ENCODE measurements around the gene NECTIN4.

The NECTIN4 gene

DNA sequence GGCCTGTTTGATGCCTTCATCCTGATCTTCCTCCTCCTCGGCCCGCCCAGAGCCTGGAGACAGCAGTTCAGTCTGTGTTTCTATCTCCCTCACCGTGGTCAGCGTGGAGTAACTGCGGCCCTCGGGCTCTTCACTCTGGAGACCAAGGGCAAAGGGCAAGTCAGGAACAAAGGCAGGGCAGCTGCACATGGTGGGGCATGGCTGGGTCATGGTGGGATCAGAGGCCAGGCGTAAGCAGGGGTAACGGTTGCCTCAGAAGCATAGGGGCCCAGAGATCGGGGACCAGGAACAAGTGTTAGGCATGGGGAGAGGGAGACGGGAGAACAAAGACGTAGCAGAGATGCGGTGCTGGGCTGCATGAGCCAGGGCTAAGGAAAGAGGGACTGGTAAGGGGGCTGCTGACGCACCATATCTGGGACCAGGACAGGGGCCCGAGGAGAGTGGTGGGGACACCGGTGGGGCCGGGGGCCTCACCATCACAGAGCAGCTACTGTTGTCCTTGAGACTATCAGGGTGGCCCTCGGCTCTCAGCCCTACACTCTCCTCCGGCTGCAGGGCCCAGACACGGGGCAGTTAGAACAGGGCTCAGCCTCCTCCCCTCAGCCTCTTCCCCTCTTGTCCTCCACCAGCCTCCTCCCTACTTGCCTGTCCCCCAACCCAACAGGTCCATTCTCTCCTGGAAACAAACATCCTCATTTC lies 16.5 kb downstream of the NECTIN4 start:
- DNase-seq, result no peak
- no peaks in the 10 kb centered on the region for H3K27me3 ChIP-seq (replicated peaks)
- in situ Hi-C loops (cut with HindIII; ENCODE audit: low pct_ligation_motif_present, low sequenced_read_pairs), result no loop called here
- H3K4me3 ChIP-seq (ENCODE audit: low read depth, low read length), result no peak overlapping the region
- TF ChIP-seq CTCF (IDR thresholded peaks at IDR 0.05; ENCODE audit: low read depth, low read length, missing control alignments), result no peak
- no peaks in the 10 kb centered on the region for H3K36me3 ChIP-seq (replicated peaks)
- no peak overlapping the region for H3K27ac ChIP-seq

DNA sequence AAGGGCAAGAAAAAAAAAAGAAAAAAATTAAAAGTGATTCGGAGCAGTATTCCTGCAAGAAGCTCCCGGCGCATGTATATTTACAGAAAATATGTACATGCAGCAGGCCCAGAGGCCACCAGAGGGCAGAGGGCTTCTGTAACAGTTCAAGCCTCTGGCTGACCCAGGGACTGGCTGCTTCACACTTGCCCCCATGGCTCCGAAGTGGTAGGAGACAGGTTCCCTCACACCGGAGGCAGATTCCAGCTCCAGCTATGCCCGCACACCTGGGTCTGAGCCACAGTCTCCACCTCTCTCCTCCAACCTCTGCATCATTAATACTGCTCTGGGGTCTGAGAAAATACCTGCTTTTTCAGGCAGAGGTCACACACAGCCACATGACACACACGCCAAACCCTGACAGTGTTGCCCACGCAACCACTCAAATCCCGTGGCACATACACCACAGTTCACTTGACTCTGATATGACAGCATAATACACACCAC lies 17.4 kb downstream of the NECTIN4 start:
- in situ Hi-C loops (cut with HindIII; ENCODE audit: low pct_ligation_motif_present, low sequenced_read_pairs), result no loop called here
- peak; percentile 32 for DNase-seq
- H3K4me3 ChIP-seq (ENCODE audit: low read depth, low read length), result no peak overlapping the region
- no peaks in the 10 kb centered on the region for H3K27me3 ChIP-seq (replicated peaks)
- H3K36me3 ChIP-seq (replicated peaks), result no peaks in the 10 kb centered on the region
- H3K27ac ChIP-seq, result no peak overlapping the region
- TF ChIP-seq CTCF (IDR thresholded peaks at IDR 0.05; ENCODE audit: low read depth, low read length, missing control alignments), result peak; percentile 75

DNA sequence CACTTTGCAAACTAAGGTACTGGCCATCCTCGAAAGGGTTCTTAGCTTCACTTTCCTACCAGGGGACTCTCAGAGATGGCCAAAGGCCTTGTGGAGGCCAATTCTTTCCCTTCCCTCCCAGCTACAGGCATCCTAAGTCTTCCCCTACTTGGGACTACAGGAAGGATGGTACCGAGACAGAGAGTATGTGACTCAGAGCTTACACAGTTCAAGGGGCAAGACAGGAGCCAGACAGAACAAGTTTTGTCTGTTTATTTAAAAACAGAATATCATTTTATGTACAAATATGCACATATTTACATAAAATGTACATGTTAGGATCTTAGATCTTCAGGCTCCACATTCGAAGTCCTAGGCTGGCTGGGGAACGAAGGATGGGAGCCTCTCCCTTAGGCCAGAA lies 18.6 kb downstream of the NECTIN4 start:
- DNase-seq, result no peak
- no peaks in the 10 kb centered on the region for H3K36me3 ChIP-seq (replicated peaks)
- TF ChIP-seq CTCF (IDR thresholded peaks at IDR 0.05; ENCODE audit: low read depth, low read length, missing control alignments), result no peak
- H3K27me3 ChIP-seq (replicated peaks), result no peaks in the 10 kb centered on the region
- in situ Hi-C loops (cut with HindIII; ENCODE audit: low pct_ligation_motif_present, low sequenced_read_pairs), result no loop called here
- no peak overlapping the region for H3K27ac ChIP-seq
- no peak overlapping the region for H3K4me3 ChIP-seq (ENCODE audit: low read depth, low read length)

DNA sequence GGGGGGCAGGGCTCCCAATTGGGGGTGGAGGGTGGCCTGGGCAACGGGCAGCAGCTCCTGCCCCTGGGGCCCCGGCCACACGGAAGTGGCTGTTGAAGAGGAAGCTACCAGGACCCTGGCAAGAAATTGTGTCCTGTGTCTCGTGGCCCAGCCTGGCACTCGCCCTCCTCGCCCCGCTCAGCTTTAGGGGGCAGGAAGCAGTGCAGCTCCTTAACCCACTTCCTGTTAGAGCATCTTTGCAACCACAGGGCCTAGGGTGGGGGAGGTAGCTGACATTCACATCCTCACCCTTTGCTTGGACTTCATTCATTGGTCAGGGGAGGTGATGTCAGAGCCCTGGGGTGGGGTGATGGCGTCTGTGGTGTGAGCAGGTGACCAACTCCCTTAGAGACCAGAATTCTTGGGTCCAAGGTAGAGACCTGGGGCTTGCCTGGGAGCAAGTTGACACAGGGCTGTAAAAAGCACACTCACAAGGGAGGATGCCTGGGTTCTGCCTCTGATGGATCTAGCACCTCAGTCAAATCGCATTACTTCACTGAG lies 19.6 kb downstream of the NECTIN4 start, which contains the start of gene ARHGAP30:
Gene ARHGAP30, minus strand, starts transcription at position 161 of the 540 bp plus-strand sequence. CDS start 267 bp downstream, outside the sequence.
- Histone ChIP-seq H3K27me3 (replicated peaks) (no peaks in the 10 kb centered on the region), H3K27ac (no peak within 1 kb of the TSS), H3K36me3 (replicated peaks) (no peaks in the 10 kb centered on the region), H3K4me3 (ENCODE audit: low read depth, low read length) (no peak within 1 kb of the TSS)
- in situ Hi-C loops (cut with HindIII; ENCODE audit: low pct_ligation_motif_present, low sequenced_read_pairs), result no loop called here
- DNase-seq, result no peak
- TF ChIP-seq CTCF (IDR thresholded peaks at IDR 0.05; ENCODE audit: low read depth, low read length, missing control alignments), result no peak

GRCh38 chr1:161069241-161069640 lies 20.1 kb downstream of the NECTIN4 start:
- H3K27ac ChIP-seq, result no peak overlapping the region
- no peaks in the 10 kb centered on the region for H3K36me3 ChIP-seq (replicated peaks)
- DNase-seq, result no peak
- no peak overlapping the region for H3K4me3 ChIP-seq (ENCODE audit: low read depth, low read length)
- TF ChIP-seq CTCF (IDR thresholded peaks at IDR 0.05; ENCODE audit: low read depth, low read length, missing control alignments), result no peak
- in situ Hi-C loops (cut with HindIII; ENCODE audit: low pct_ligation_motif_present, low sequenced_read_pairs), result no loop called here
- H3K27me3 ChIP-seq (replicated peaks), result no peaks in the 10 kb centered on the region

Data from brain microvascular endothelial cell (primary cell).